K562 treated with DMSO at 1 percent for 48 hours (cell line): ENCODE measurements around the gene LGALS13. TPM values are rescaled to one million over a fixed set of nuclear protein-coding genes. Genes with fewer than 3 reads are reported as not detected.

Experiments used
- total RNA-seq: library from RNA; unstranded; fragments of 300-600 nt; gene quantifications from 2 replicates; pipeline ENCODE4 v1.2.3, GENCODE V29; 2022; ENCODE audit warnings: low replicate concordance; ENCODE audit errors: extremely low read depth

LGALS13 gene, protein sequence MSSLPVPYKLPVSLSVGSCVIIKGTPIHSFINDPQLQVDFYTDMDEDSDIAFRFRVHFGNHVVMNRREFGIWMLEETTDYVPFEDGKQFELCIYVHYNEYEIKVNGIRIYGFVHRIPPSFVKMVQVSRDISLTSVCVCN
- total RNA-seq = not detected in 2 replicates

DNA sequence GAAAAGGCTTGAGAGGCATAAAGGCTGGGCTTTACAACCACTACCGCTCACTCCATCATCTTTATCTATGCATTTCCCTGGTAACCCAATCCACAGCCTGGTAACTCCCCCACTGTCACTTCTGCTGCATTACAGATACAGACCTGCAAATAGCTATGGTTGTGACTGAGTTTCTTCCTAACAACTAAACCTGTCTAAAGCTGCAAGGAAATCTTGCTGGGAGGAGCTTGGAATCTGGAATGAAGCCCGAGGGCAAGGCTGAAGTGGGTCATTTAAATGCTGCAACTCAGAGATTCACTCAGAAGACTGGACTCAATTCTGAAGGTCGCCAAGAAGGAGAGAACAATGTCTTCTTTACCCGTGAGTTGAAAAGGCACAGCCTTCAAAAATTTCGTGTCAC is at the start of gene LGALS13:
Gene LGALS13 (plus strand): TSS at position 301 of the 400 bp plus-strand sequence. CDS start 45 bp downstream, at position 346.

DNA sequence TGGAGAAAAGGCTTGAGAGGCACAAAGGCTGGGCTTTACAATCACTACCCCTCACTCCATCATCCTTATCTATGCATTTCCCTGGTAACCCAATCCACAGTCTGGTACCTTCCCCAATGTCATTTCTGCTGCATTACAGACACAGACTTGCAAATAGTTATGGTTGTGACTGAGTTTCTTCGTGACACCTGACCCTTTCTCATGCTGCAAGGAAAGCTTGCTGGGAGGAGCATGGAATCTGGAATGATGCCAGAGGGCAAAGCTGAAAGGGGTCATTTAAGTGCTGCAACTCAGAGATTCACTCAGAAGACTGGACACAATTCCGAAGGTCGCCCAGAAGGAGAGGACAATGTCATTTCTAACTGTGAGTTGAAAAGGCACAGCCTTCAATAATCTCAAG is 53.3 kb downstream of the LGALS13 start, which contains the start of gene LGALS16:
Gene LGALS16 (plus strand): TSS at position 301 of the 400 bp plus-strand sequence. CDS start 49 bp downstream, at position 350.

Other genes with a start within 250 kb of the LGALS13 start
- not detected in 2 replicates for gene PAF1, start 211.4 kb upstream of the LGALS13 start, total RNA-seq
- not detected in 2 replicates for gene MED29, start 211.1 kb upstream of the LGALS13 start, total RNA-seq
- not detected in 2 replicates for gene ZFP36, start 195.7 kb upstream of the LGALS13 start, total RNA-seq
- not detected in 2 replicates for gene PLEKHG2, start 189.9 kb upstream of the LGALS13 start, total RNA-seq
- gene RPS16, start 166.6 kb upstream of the LGALS13 start, total RNA-seq = 3,626 and 6,643 TPM in 2 replicates
- gene SUPT5H, start 156.9 kb upstream of the LGALS13 start, total RNA-seq = 132 TPM in 1 of 2 replicates, not detected in the other
- gene TIMM50, start 121.7 kb upstream of the LGALS13 start, total RNA-seq = 5,575 TPM in 1 of 2 replicates, not detected in the other
- gene DLL3, start 103.6 kb upstream of the LGALS13 start, total RNA-seq = not detected in 2 replicates
- not detected in 2 replicates for gene SELENOV, start 87.4 kb upstream of the LGALS13 start, total RNA-seq
- gene EID2B, start 69.7 kb upstream of the LGALS13 start, total RNA-seq = not detected in 2 replicates
- not detected in 2 replicates for gene EID2, start 62.4 kb upstream of the LGALS13 start, total RNA-seq
- gene LGALS16, start 53.4 kb downstream of the LGALS13 start, total RNA-seq = not detected in 2 replicates
- not detected in 2 replicates for gene LGALS14, start 102.0 kb downstream of the LGALS13 start, total RNA-seq
- not detected in 2 replicates for gene CLC, start 135.5 kb downstream of the LGALS13 start, total RNA-seq
- not detected in 2 replicates for gene LEUTX, start 176.3 kb downstream of the LGALS13 start, total RNA-seq
- gene DYRK1B, start 231.6 kb downstream of the LGALS13 start, total RNA-seq = not detected in 2 replicates
- gene FBL, start 243.9 kb downstream of the LGALS13 start, total RNA-seq = not detected in 2 replicates